Adrenal gland (tissue), 5 donors: ENCODE measurements around the gene TLR2.
A peak's percentile ranks its signal among the peaks of the same experiment; 100 is the strongest.

Experiments
- CTCF ChIP-seq, 6 experiments: fragments of 450-650 bp in 4 of 6; fragments of 200-600 bp in 2 of 6; sonication (generic) in 1 of 6; IDR thresholded peaks; 1 replicate in 5 of 6; 2 replicates in 1 of 6; pipeline versions ENCODE4 v1.5.1 to v1.8.0; 2016 to 2021; ENCODE audit warnings: antibody characterized with exemption in 6 of 6, mild to moderate bottlenecking in 2 of 6, moderate library complexity in 1 of 6
- POLR2A ChIP-seq, 2 donors: fragments of 450-650 bp; IDR thresholded peaks; one replicate each; pipeline ENCODE4 v1.6.1; 2017; ENCODE audit warnings: antibody characterized with exemption in 2 of 2, mild to moderate bottlenecking in 2 of 2, moderate library complexity in 1 of 2
- donor health status: DM: no; HTN: no; CAD: no.

DNA sequence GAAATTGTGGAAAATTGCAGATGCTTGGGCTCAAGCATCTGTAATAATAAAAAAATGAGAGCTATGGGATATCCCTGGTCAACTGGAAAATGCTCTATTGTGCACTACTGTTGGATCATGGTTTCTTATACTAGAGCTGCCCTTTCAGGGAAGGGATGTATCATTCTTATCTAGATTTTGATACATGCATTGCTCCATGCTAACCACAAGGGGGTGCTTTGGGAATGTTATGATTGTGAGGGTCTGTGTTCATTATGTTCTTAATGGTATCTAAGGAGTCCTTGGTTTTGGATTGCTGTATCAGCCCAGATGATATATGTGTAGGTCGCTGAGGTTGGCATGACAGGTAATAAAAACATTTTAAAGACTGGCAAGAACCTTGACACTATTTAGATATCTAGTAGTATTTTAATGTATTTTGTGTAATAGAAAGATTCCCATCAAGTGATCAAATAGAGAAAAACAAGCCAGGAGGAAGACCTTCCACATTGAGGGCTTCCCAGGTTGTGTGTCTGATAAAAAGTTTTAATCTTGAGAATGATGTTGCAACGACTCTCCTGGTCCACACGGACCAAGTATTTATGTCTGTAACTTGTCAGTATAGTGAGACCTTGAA lies 49.2 kb upstream of the TLR2 start:
- TF ChIP-seq POLR2A (IDR thresholded peaks at IDR 0.05) (no peak), CTCF (IDR thresholded peaks at IDR 0.05) (peak; percentile 12 to 53 (median 44))
